H9 (cell line): ENCODE measurements around the gene KRT74. TPM values are rescaled to one million over a fixed set of nuclear protein-coding genes. Genes with fewer than 3 reads are reported as not detected.

Experiments
- DNase-seq: peaks from one replicate; pipeline ENCODE4 v3.0.0-alpha.2; 2017
- H2AFZ ChIP-seq: one replicate; pipeline ENCODE4 v1.6.1; 2013; ENCODE audit warnings: mild to moderate bottlenecking, low read length, control low read depth, moderate library complexity
- H2AK5ac ChIP-seq: 2 replicates; pipeline ENCODE4 v1.6.1; 2013; ENCODE audit warnings: low read length, control low read depth, mixed read lengths; ENCODE audit not compliant: insufficient read length
- H2BK120ac ChIP-seq: one replicate; pipeline ENCODE4 v1.6.1; 2013; ENCODE audit warnings: low read depth, mild to moderate bottlenecking, low read length, control low read depth, inconsistent platforms; ENCODE audit not compliant: poor library complexity, severe bottlenecking
- H2BK12ac ChIP-seq: 2 replicates; pipeline ENCODE4 v1.6.1; 2013; ENCODE audit warnings: low read length, control low read depth, mixed read lengths, low read depth; ENCODE audit not compliant: insufficient read length
- H2BK15ac ChIP-seq: 2 replicates; pipeline ENCODE4 v1.6.1; 2013; ENCODE audit warnings: low read depth, low read length, control low read depth
- H2BK20ac ChIP-seq: one replicate; pipeline ENCODE4 v1.6.1; 2013; ENCODE audit warnings: low read depth, mild to moderate bottlenecking, low read length, control low read depth, inconsistent platforms; ENCODE audit not compliant: poor library complexity, severe bottlenecking
- H2BK5ac ChIP-seq: 2 replicates; pipeline ENCODE4 v1.6.1; 2013; ENCODE audit warnings: low read length, control low read depth, mixed read lengths; ENCODE audit not compliant: insufficient read length
- H3K14ac ChIP-seq: 2 replicates; pipeline ENCODE4 v1.6.1; 2013; ENCODE audit warnings: low read length, control low read depth; ENCODE audit not compliant: insufficient read depth
- H3K18ac ChIP-seq: 2 replicates; pipeline ENCODE4 v1.6.1; 2013; ENCODE audit warnings: low read depth, mild to moderate bottlenecking, mixed read lengths, low read length, control low read depth; ENCODE audit not compliant: insufficient read length
- H3K23ac ChIP-seq: 2 replicates; pipeline ENCODE4 v1.6.1; 2013; ENCODE audit warnings: low read length, control low read depth, mixed read lengths, low read depth; ENCODE audit not compliant: insufficient read length
- H3K23me2 ChIP-seq: 2 replicates; pipeline ENCODE4 v1.6.1; 2013; ENCODE audit warnings: low read depth, mild to moderate bottlenecking, mixed read lengths, low read length, control low read depth; ENCODE audit not compliant: insufficient read length, poor library complexity, severe bottlenecking
- H3K27ac ChIP-seq: 2 replicates; pipeline ENCODE4 v1.5.1; 2013; ENCODE audit warnings: low read length, control low read depth, mixed read lengths, low read depth; ENCODE audit not compliant: insufficient read length
- H3K27me3 ChIP-seq: 2 replicates; pipeline ENCODE4 v1.6.1; 2013; ENCODE audit warnings: low read length, control low read depth, inconsistent platforms; ENCODE audit not compliant: insufficient read depth
- H3K4ac ChIP-seq: 2 replicates; pipeline ENCODE4 v1.6.1; 2013; ENCODE audit warnings: low read depth, mild to moderate bottlenecking, control low read depth, inconsistent platforms, low read length, moderate library complexity
- H3K4me1 ChIP-seq: 2 replicates; pipeline ENCODE4 v1.6.1; 2013; ENCODE audit warnings: low read length, control low read depth, inconsistent platforms; ENCODE audit not compliant: insufficient read depth
- H3K4me2 ChIP-seq: 2 replicates; pipeline ENCODE4 v1.6.1; 2013; ENCODE audit warnings: low read length, control low read depth, mixed read lengths; ENCODE audit not compliant: insufficient read length, insufficient read depth
- H3K56ac ChIP-seq: 2 replicates; pipeline ENCODE4 v1.6.1; 2013; ENCODE audit warnings: low read depth, mild to moderate bottlenecking, mixed read lengths, low read length, control low read depth; ENCODE audit not compliant: insufficient read length
- H3K79me1 ChIP-seq: 2 replicates; pipeline ENCODE4 v1.6.1; 2013; ENCODE audit warnings: low read depth, mild to moderate bottlenecking, moderate library complexity, low read length, control low read depth, inconsistent platforms; ENCODE audit not compliant: insufficient read depth, poor library complexity, severe bottlenecking
- H3K79me2 ChIP-seq: 2 replicates; pipeline ENCODE4 v1.6.1; 2013; ENCODE audit warnings: low read length, control low read depth, inconsistent platforms; ENCODE audit not compliant: insufficient read depth
- H3K9ac ChIP-seq: 2 replicates; pipeline ENCODE4 v1.6.1; 2013; ENCODE audit warnings: low read length, control low read depth, mixed read lengths; ENCODE audit not compliant: insufficient read length; ENCODE audit errors: extremely low read depth
- H3K9me3 ChIP-seq: one replicate; pipeline ENCODE4 v1.6.1; 2013; ENCODE audit warnings: low read depth, low read length, inconsistent platforms; ENCODE audit not compliant: control insufficient read depth
- H3T11ph ChIP-seq: one replicate; pipeline ENCODE4 v1.6.1; 2013; ENCODE audit warnings: mild to moderate bottlenecking, low read length, control low read depth, inconsistent platforms
- H4K20me1 ChIP-seq: one replicate; pipeline ENCODE4 v1.6.1; 2013; ENCODE audit not compliant: control insufficient read depth, insufficient read length, insufficient read depth
- H4K5ac ChIP-seq: 2 replicates; pipeline ENCODE4 v1.6.1; 2013; ENCODE audit warnings: low read depth, mild to moderate bottlenecking, mixed read lengths, low read length, control low read depth; ENCODE audit not compliant: insufficient read length
- H4K8ac ChIP-seq: replicated peaks from 2 replicates; pipeline ENCODE4 v1.6.1; 2013; ENCODE audit warnings: low read length, control low read depth, mixed read lengths, low read depth; ENCODE audit not compliant: insufficient read length
- H4K91ac ChIP-seq: 2 replicates; pipeline ENCODE4 v1.6.1; 2013; ENCODE audit warnings: low read depth, mild to moderate bottlenecking, moderate library complexity, mixed read lengths, low read length, control low read depth; ENCODE audit not compliant: insufficient read length
- H3K27ac Mint-ChIP-seq, 3 experiments: 2 replicates in 2 of 3; 3 replicates in 1 of 3; pipeline ENCODE4 v1.8.0; 2020 to 2021; ENCODE audit warnings: mixed read lengths in 3 of 3, mild to moderate bottlenecking in 1 of 3, moderate library complexity in 1 of 3
- H3K27me3 Mint-ChIP-seq: 2 replicates; pipeline ENCODE4 v1.8.0; 2021; ENCODE audit warnings: low read depth, mild to moderate bottlenecking, moderate library complexity, mixed read lengths
- H3K36me3 Mint-ChIP-seq, 3 experiments: 2 replicates in 2 of 3; 3 replicates in 1 of 3; pipeline ENCODE4 v1.8.0; 2020 to 2021; ENCODE audit warnings: low read depth in 3 of 3, mixed read lengths in 3 of 3; ENCODE audit not compliant: insufficient read depth in 1 of 3
- H3K4me1 Mint-ChIP-seq, 2 experiments: 2 replicates each; pipeline ENCODE4 v1.8.0; 2020; ENCODE audit warnings: mixed read lengths in 2 of 2
- H3K4me3 Mint-ChIP-seq, 2 experiments: 2 replicates in 1 of 2; 3 replicates in 1 of 2; pipeline ENCODE4 v1.8.0; 2020 to 2021; ENCODE audit warnings: mild to moderate bottlenecking in 2 of 2, mixed read lengths in 2 of 2, moderate library complexity in 1 of 2
- H3K9me3 Mint-ChIP-seq, 2 experiments: 2 replicates in 1 of 2; 3 replicates in 1 of 2; pipeline ENCODE4 v1.8.0; 2020; ENCODE audit warnings: mild to moderate bottlenecking in 2 of 2, mixed read lengths in 2 of 2, moderate library complexity in 1 of 2
- WGBS: extraction: QIAGEN DNeasy Blood & Tissue Kit; methylation state at CpG from one replicate; pipeline ENCODE4 v1.1.7; 2013; ENCODE audit warnings: missing lambda C conversion rate, low lambda C conversion rate, mixed read lengths; ENCODE audit not compliant: insufficient read length; ENCODE audit errors: extremely low coverage; 5-methylcytosine and 5-hydroxymethylcytosine counted together
- total RNA-seq: library from RNA; stranded (reverse); gene quantifications from 2 replicates; pipeline ENCODE4 v1.2.1, GENCODE V29; 2021
- TF ChIP-seq, protein P1 (sequence below): fragments of 200-600 bp; sonication (generic); conservative IDR thresholded peaks from 3 replicates; pipeline ENCODE4 v1.8.0; 2021; ENCODE audit warnings: antibody characterized with exemption, mild to moderate bottlenecking

KRT74 gene
- total RNA-seq, 1 experiment from 2014 or later, result not detected

- H3K27ac Mint-ChIP-seq, result no peak overlapping the region
- Histone ChIP-seq H3K9ac (no peak overlapping the region), H2BK12ac (no peak overlapping the region), H4K20me1 (no peaks in the 10 kb centered on the region), H3K23ac (no peak overlapping the region), H4K5ac (no peak overlapping the region), H3K23me2 (no peaks in the 10 kb centered on the region), H3K4me1 (no peaks in the 10 kb centered on the region), H4K91ac (no peak overlapping the region), H3K14ac (no peak overlapping the region), H2BK120ac (no peak overlapping the region), H2AFZ (no peak overlapping the region), H3K9me3 (no peaks in the 10 kb centered on the region), H3K18ac (no peak overlapping the region), H4K8ac (no peak overlapping the region), H2AK5ac (no peak overlapping the region), H3K79me1 (no peaks in the 10 kb centered on the region), H2BK5ac (no peak overlapping the region), H3K4ac (no peak overlapping the region), H3K27me3 (no peaks in the 10 kb centered on the region), H3K27ac (no peak overlapping the region), H3T11ph (no peak overlapping the region), H3K56ac (no peak overlapping the region), H3K79me2 (no peaks in the 10 kb centered on the region), H2BK20ac (no peak overlapping the region), H2BK15ac (no peak overlapping the region), H3K4me2 (no peak overlapping the region)
- no CpG with 5 or more reads among the region's 2 CpGs for WGBS
- no peaks in the 10 kb centered on the region for H3K4me1 Mint-ChIP-seq
- TF ChIP-seq, protein P1, sequence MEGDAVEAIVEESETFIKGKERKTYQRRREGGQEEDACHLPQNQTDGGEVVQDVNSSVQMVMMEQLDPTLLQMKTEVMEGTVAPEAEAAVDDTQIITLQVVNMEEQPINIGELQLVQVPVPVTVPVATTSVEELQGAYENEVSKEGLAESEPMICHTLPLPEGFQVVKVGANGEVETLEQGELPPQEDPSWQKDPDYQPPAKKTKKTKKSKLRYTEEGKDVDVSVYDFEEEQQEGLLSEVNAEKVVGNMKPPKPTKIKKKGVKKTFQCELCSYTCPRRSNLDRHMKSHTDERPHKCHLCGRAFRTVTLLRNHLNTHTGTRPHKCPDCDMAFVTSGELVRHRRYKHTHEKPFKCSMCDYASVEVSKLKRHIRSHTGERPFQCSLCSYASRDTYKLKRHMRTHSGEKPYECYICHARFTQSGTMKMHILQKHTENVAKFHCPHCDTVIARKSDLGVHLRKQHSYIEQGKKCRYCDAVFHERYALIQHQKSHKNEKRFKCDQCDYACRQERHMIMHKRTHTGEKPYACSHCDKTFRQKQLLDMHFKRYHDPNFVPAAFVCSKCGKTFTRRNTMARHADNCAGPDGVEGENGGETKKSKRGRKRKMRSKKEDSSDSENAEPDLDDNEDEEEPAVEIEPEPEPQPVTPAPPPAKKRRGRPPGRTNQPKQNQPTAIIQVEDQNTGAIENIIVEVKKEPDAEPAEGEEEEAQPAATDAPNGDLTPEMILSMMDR, result no peak
- peaks cover 35% of the 10 kb centered on the region for H3K27me3 Mint-ChIP-seq
- H3K9me3 Mint-ChIP-seq, result no peaks in the 10 kb centered on the region
- H3K4me3 Mint-ChIP-seq, result no peak overlapping the region
- peak; percentile 6 for DNase-seq
- H3K36me3 Mint-ChIP-seq, result no peaks in the 10 kb centered on the region
Observed at GRCh38 chr12:52603314-52603713, 29.7 kb upstream of the KRT74 start.
